ENCODE measurements around the gene FAM210B. TPM values are rescaled to one million over a fixed set of nuclear protein-coding genes. Genes with fewer than 3 reads are reported as not detected.

FAM210B gene
- total and polyA plus RNA-seq, 2 of the 13 experiments (the other 11 are each of a cell fraction or from before 2014, with no cell fraction given), result 75.9 to 107 TPM

GRCh38 chr20:56359212-56360132 lies 698 bp downstream of the FAM210B start (continued):
- TF ChIP-seq LRRFIP1 (CRISPR knock-in tag; conservative IDR thresholded peaks at IDR 0.05), result no peak
- no peak for TF ChIP-seq SUZ12 (IDR thresholded peaks at IDR 0.05; ENCODE audit: low read depth, low read length)
- TF ChIP-seq SMYD3 (CRISPR knock-in tag; IDR thresholded peaks at IDR 0.05), result peak; percentile 78; the same call in 1 of the 2 replicates
- TF ChIP-seq RAD21 (CRISPR knock-in tag; IDR thresholded peaks at IDR 0.05), result peak; percentile 21; the same call in 1 of the 2 replicates
- TF ChIP-seq ISX (CRISPR knock-in tag; conservative IDR thresholded peaks at IDR 0.05), result 0 out of 2 replicates have a peak, but pooled peaks have one; percentile 26
- TF ChIP-seq SIX4 (CRISPR knock-in tag; IDR thresholded peaks at IDR 0.05), result no peak
- no peak for TF ChIP-seq ZNF709 (CRISPR knock-in tag; IDR thresholded peaks at IDR 0.05)
- TF ChIP-seq, protein P1, sequence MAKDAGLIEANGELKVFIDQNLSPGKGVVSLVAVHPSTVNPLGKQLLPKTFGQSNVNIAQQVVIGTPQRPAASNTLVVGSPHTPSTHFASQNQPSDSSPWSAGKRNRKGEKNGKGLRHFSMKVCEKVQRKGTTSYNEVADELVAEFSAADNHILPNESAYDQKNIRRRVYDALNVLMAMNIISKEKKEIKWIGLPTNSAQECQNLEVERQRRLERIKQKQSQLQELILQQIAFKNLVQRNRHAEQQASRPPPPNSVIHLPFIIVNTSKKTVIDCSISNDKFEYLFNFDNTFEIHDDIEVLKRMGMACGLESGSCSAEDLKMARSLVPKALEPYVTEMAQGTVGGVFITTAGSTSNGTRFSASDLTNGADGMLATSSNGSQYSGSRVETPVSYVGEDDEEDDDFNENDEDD (CRISPR knock-in tag; IDR thresholded peaks at IDR 0.05; ENCODE audit: borderline replicate concordance), result 0 out of 2 replicates have a peak, but pooled peaks have one; percentile 4
- TF ChIP-seq ZFP36L2 (CRISPR knock-in tag; IDR thresholded peaks at IDR 0.05), result no peak
- TF ChIP-seq HNF4G (IDR thresholded peaks at IDR 0.05; ENCODE audit: borderline replicate concordance, low read depth, low read length), result no peak
- no peak; the same call in 1 of the 2 replicates for TF ChIP-seq HNF4G (CRISPR knock-in tag; IDR thresholded peaks at IDR 0.05; ENCODE audit: borderline replicate concordance, low read depth)
- TF ChIP-seq BHLHE40 (IDR thresholded peaks at IDR 0.05; ENCODE audit: low read length), result no peak
- peak; percentile 13; the same call in 1 of the 2 replicates for TF ChIP-seq ZNF33B (CRISPR knock-in tag; IDR thresholded peaks at IDR 0.05)
- no peak for TF ChIP-seq ZFP90 (CRISPR knock-in tag; IDR thresholded peaks at IDR 0.05; ENCODE audit: borderline replicate concordance)
- no peak for TF ChIP-seq ZNF557 (CRISPR knock-in tag; IDR thresholded peaks at IDR 0.05)
- TF ChIP-seq, protein P2, sequence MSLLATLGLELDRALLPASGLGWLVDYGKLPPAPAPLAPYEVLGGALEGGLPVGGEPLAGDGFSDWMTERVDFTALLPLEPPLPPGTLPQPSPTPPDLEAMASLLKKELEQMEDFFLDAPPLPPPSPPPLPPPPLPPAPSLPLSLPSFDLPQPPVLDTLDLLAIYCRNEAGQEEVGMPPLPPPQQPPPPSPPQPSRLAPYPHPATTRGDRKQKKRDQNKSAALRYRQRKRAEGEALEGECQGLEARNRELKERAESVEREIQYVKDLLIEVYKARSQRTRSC (CRISPR knock-in tag; IDR thresholded peaks at IDR 0.05; ENCODE audit: low read depth), result 0 out of 2 replicates have a peak, but pooled peaks have one; percentile 32
- peak; percentile 72 for TF ChIP-seq MEF2D (CRISPR knock-in tag; IDR thresholded peaks at IDR 0.05)
- TF ChIP-seq ZBTB20 (CRISPR knock-in tag; IDR thresholded peaks at IDR 0.05; ENCODE audit: borderline replicate concordance, low read depth), result no peak
- TF ChIP-seq FOXP1 (IDR thresholded peaks at IDR 0.05), result no peak
- TF ChIP-seq FOXP1 (CRISPR knock-in tag; IDR thresholded peaks at IDR 0.05), result no peak
- peak; percentile 76; the same call in 1 of the 2 replicates for TF ChIP-seq ZNF747 (CRISPR knock-in tag; IDR thresholded peaks at IDR 0.05; ENCODE audit: borderline replicate concordance)
- TF ChIP-seq NFE2L1 (CRISPR knock-in tag; IDR thresholded peaks at IDR 0.05; ENCODE audit: borderline replicate concordance), result no peak
- no peak for TF ChIP-seq CBFB (CRISPR knock-in tag; IDR thresholded peaks at IDR 0.05)
- TF ChIP-seq ZNF891 (CRISPR knock-in tag; IDR thresholded peaks at IDR 0.05), result peak; percentile 91; the same call in 1 of the 2 replicates
- TF ChIP-seq EEA1 (CRISPR knock-in tag; IDR thresholded peaks at IDR 0.05; ENCODE audit: borderline replicate concordance), result peak; percentile 37; the same call in 1 of the 2 replicates
